ENCODE results near the gene BET1. TPM values are rescaled to one million over a fixed set of nuclear protein-coding genes. Genes with fewer than 3 reads are reported as not detected.
"Not testable (repeated sequence)": the region's sequence is repeated elsewhere in the genome, so short reads cannot be mapped to it uniquely, and the experiment has no call there.

BET1 gene
- total RNA-seq, 2 donors from 2014 or later, result 21.1 to 23.8 TPM

GRCh38 chr7:94039368-94040035 lies 35.3 kb upstream of the BET1 start:
- no peak overlapping the region for H3K27ac Mint-ChIP-seq
- H3K4me1 Mint-ChIP-seq (ENCODE audit: low read depth), result no peaks in the 10 kb centered on the region
- DNase-seq (no peak), ATAC-seq (replicated peaks in 1 of 2) (no peak)
- no peaks in the 10 kb centered on the region for H3K36me3 Mint-ChIP-seq (ENCODE audit: insufficient read depth in 2 of 2)
- H3K27me3 Mint-ChIP-seq (ENCODE audit: low read depth), result peaks cover 23% of the 10 kb centered on the region
- no peaks in the 10 kb centered on the region for H3K9me3 Mint-ChIP-seq
- H3K4me3 Mint-ChIP-seq, result no peak overlapping the region

GRCh38 chr7:94031865-94032264 lies 27.7 kb upstream of the BET1 start:
- DNase-seq (no peak), ATAC-seq (replicated peaks in 1 of 2) (no peak)
- Mint-ChIP-seq H3K27me3 (ENCODE audit: low read depth) (peaks cover 45% of the 10 kb centered on the region), H3K4me1 (ENCODE audit: low read depth) (no peaks in the 10 kb centered on the region), H3K36me3 (ENCODE audit: insufficient read depth in 2 of 2) (no peaks in the 10 kb centered on the region), H3K27ac (no peak overlapping the region), H3K9me3 (no peaks in the 10 kb centered on the region), H3K4me3 (no peak overlapping the region)

- H3K27ac Mint-ChIP-seq, result no peak overlapping the region
- peaks cover 50% of the 10 kb centered on the region for H3K27me3 Mint-ChIP-seq (ENCODE audit: low read depth)
- no peak overlapping the region for H3K4me3 Mint-ChIP-seq
- H3K4me1 Mint-ChIP-seq (ENCODE audit: low read depth), result no peaks in the 10 kb centered on the region
- no peak for DNase-seq
- no peaks in the 10 kb centered on the region for H3K36me3 Mint-ChIP-seq (ENCODE audit: insufficient read depth in 2 of 2)
- no peak for ATAC-seq (replicated peaks in 1 of 2)
- H3K9me3 Mint-ChIP-seq, result no peaks in the 10 kb centered on the region
Measured at GRCh38 chr7:94030634-94031033, 26.5 kb upstream of the BET1 start.

GRCh38 chr7:94029976-94030375 lies 25.8 kb upstream of the BET1 start:
- peaks cover 50% of the 10 kb centered on the region for H3K27me3 Mint-ChIP-seq (ENCODE audit: low read depth)
- no peak for ATAC-seq (replicated peaks in 1 of 2)
- no peak overlapping the region for H3K27ac Mint-ChIP-seq
- DNase-seq, result no peak
- H3K4me3 Mint-ChIP-seq, result no peak overlapping the region
- no peaks in the 10 kb centered on the region for H3K9me3 Mint-ChIP-seq
- no peaks in the 10 kb centered on the region for H3K36me3 Mint-ChIP-seq (ENCODE audit: insufficient read depth in 2 of 2)
- H3K4me1 Mint-ChIP-seq (ENCODE audit: low read depth), result no peaks in the 10 kb centered on the region

- Mint-ChIP-seq H3K4me1 (ENCODE audit: low read depth) (no peaks in the 10 kb centered on the region), H3K4me3 (no peak overlapping the region), H3K27ac (no peak overlapping the region), H3K27me3 (ENCODE audit: low read depth) (peaks cover 43% of the 10 kb centered on the region), H3K9me3 (no peaks in the 10 kb centered on the region), H3K36me3 (ENCODE audit: insufficient read depth in 2 of 2) (no peaks in the 10 kb centered on the region)
- DNase-seq, result no peak
- no peak for ATAC-seq (replicated peaks in 1 of 2)
Measured at GRCh38 chr7:94028768-94029167, 24.6 kb upstream of the BET1 start.

GRCh38 chr7:94026619-94027018 lies 22.5 kb upstream of the BET1 start:
- H3K27me3 Mint-ChIP-seq (ENCODE audit: low read depth), result peaks cover 33% of the 10 kb centered on the region
- not testable (repeated sequence) for H3K4me1 Mint-ChIP-seq (ENCODE audit: low read depth); H3K4me3 Mint-ChIP-seq; H3K9me3 Mint-ChIP-seq; H3K36me3 Mint-ChIP-seq (ENCODE audit: insufficient read depth in 2 of 2); ATAC-seq (replicated peaks in 1 of 2); H3K27ac Mint-ChIP-seq; DNase-seq

GRCh38 chr7:94022550-94022949 lies 18.4 kb upstream of the BET1 start:
- H3K36me3 Mint-ChIP-seq (ENCODE audit: insufficient read depth in 2 of 2), result peaks cover 0 to 2% of the 10 kb centered on the region in 2 donors
- no peak overlapping the region for H3K27ac Mint-ChIP-seq
- H3K4me1 Mint-ChIP-seq (ENCODE audit: low read depth), result peaks cover 6% of the 10 kb centered on the region
- peak in 1 of 2 donors; percentile 9 for DNase-seq
- peak overlapping the region in 1 of 2 donors; percentile 61 for H3K4me3 Mint-ChIP-seq
- peak; percentile 64 to 84 for ATAC-seq (replicated peaks in 1 of 2)
- peaks cover 3 to 5% of the 10 kb centered on the region in 2 donors for H3K9me3 Mint-ChIP-seq
- peaks cover 23% of the 10 kb centered on the region for H3K27me3 Mint-ChIP-seq (ENCODE audit: low read depth)

- DNase-seq (no peak), ATAC-seq (replicated peaks in 1 of 2) (no peak)
- Mint-ChIP-seq H3K27ac (no peak overlapping the region), H3K36me3 (ENCODE audit: insufficient read depth in 2 of 2) (no peaks in the 10 kb centered on the region), H3K4me1 (ENCODE audit: low read depth) (no peaks in the 10 kb centered on the region), H3K27me3 (ENCODE audit: low read depth) (peaks cover 35% of the 10 kb centered on the region), H3K9me3 (peaks cover 0 to 6% of the 10 kb centered on the region in 2 donors), H3K4me3 (no peak overlapping the region)
Measured at GRCh38 chr7:94016786-94017185, 12.6 kb upstream of the BET1 start.

- Mint-ChIP-seq H3K36me3 (ENCODE audit: insufficient read depth in 2 of 2) (no peaks in the 10 kb centered on the region), H3K9me3 (peaks cover 0 to 6% of the 10 kb centered on the region in 2 donors), H3K27me3 (ENCODE audit: low read depth) (peaks cover 35% of the 10 kb centered on the region), H3K4me1 (ENCODE audit: low read depth) (no peaks in the 10 kb centered on the region), H3K4me3 (no peak overlapping the region), H3K27ac (no peak overlapping the region)
- ATAC-seq (replicated peaks in 1 of 2) (no peak), DNase-seq (no peak)
Measured at GRCh38 chr7:94015538-94015937, 11.4 kb upstream of the BET1 start.

GRCh38 chr7:94012746-94013145 lies 8.6 kb upstream of the BET1 start:
- H3K36me3 Mint-ChIP-seq (ENCODE audit: insufficient read depth in 2 of 2), result no peaks in the 10 kb centered on the region
- no peaks in the 10 kb centered on the region for H3K4me1 Mint-ChIP-seq (ENCODE audit: low read depth)
- ATAC-seq (replicated peaks in 1 of 2), result no peak
- no peak overlapping the region for H3K27ac Mint-ChIP-seq
- no peak overlapping the region for H3K4me3 Mint-ChIP-seq
- peaks cover 0 to 2% of the 10 kb centered on the region in 2 donors for H3K9me3 Mint-ChIP-seq
- DNase-seq, result no peak
- peaks cover 23% of the 10 kb centered on the region for H3K27me3 Mint-ChIP-seq (ENCODE audit: low read depth)

GRCh38 chr7:94011714-94012353 lies 7.7 kb upstream of the BET1 start:
- H3K9me3 Mint-ChIP-seq, result peaks cover 0 to 2% of the 10 kb centered on the region in 2 donors
- no peak for ATAC-seq (replicated peaks in 1 of 2)

GRCh38 chr7:94008537-94008936 lies 4.4 kb upstream of the BET1 start:
- DNase-seq (peak in 1 of 2 donors; percentile 4), ATAC-seq (replicated peaks in 1 of 2) (no peak)
- Mint-ChIP-seq H3K27me3 (ENCODE audit: low read depth) (peaks cover 12% of the 10 kb centered on the region), H3K4me1 (ENCODE audit: low read depth) (peaks cover 9% of the 10 kb centered on the region), H3K36me3 (ENCODE audit: insufficient read depth in 2 of 2) (peaks cover 0 to 3% of the 10 kb centered on the region in 2 donors), H3K9me3 (peaks cover 0 to 2% of the 10 kb centered on the region in 2 donors), H3K27ac (no peak overlapping the region), H3K4me3 (no peak overlapping the region)

More at GRCh38 chr7:94011714-94012353, 7.7 kb upstream of the BET1 start:
- no peak overlapping the region for H3K27ac Mint-ChIP-seq
- H3K4me1 Mint-ChIP-seq (ENCODE audit: low read depth), result no peaks in the 10 kb centered on the region
- H3K27me3 Mint-ChIP-seq (ENCODE audit: low read depth), result peaks cover 23% of the 10 kb centered on the region
- H3K36me3 Mint-ChIP-seq (ENCODE audit: insufficient read depth in 2 of 2), result no peaks in the 10 kb centered on the region
- no peak for DNase-seq
- H3K4me3 Mint-ChIP-seq, result no peak overlapping the region

GRCh38 chr7:94005753-94006152 lies 1.6 kb upstream of the BET1 start:
- H3K36me3 Mint-ChIP-seq (ENCODE audit: insufficient read depth in 2 of 2), result peaks cover 0 to 3% of the 10 kb centered on the region in 2 donors
- peaks cover 31% of the 10 kb centered on the region for H3K4me1 Mint-ChIP-seq (ENCODE audit: low read depth)
- no peaks in the 10 kb centered on the region for H3K9me3 Mint-ChIP-seq
- DNase-seq, result no peak
- H3K4me3 Mint-ChIP-seq, result no peak overlapping the region
- H3K27me3 Mint-ChIP-seq (ENCODE audit: low read depth), result no peaks in the 10 kb centered on the region
- no peak overlapping the region for H3K27ac Mint-ChIP-seq
- no peak for ATAC-seq (replicated peaks in 1 of 2)
